Islet of Langerhans (tissue), 1 donor: ENCODE data around the gene PPP6R2.
"Not testable (repeated sequence)": the region's sequence is repeated elsewhere in the genome, so short reads cannot be mapped to it uniquely, and the experiment has no call there.

Experiments used
- FAIRE-seq: peaks from one replicate; lab custom pipeline; 2011; peaks lifted over from hg19 to GRCh38; lab: Jason Lieb, UNC

PPP6R2 gene

DNA sequence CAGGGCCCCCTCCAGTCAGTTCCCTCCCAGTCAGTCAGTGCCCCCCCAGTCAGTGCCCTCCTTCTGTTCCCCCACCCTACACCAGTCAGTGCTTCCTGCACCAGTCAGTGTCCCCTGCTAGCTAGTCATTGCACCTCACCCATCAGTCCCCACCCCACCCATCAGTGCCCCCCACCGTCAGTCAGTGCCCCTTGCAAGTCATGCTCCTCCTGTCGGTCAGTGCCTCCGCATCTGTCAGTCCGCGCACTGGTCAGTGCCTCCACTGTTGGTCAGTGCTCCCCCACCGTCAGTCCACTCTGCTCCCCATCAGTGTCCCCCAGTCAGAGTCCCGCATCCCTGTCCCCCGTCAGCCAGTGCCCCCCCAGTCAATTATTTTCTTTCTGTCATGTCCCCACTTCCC, 3.3 kb downstream of the PPP6R2 start:
- no peak for FAIRE-seq

DNA sequence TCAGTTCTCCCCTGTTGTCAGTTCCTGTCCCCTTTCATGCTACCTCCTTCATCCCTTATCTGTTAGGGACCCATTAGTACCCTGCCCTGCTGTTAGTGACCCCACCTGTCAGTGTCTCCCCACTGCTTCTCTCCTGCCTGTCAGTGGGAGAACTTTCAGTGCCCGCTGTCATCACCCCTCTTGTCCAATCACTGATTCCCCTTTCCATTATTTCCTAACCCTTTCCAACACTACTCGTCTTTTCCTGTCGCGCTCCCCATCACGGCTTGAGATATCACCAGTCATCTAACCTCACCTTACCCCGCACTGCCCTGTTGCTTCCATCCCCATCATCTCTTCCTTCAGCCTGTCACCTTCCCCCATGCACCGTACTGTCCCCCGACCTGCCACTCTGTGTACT, 4.0 kb downstream of the PPP6R2 start:
- FAIRE-seq, result no peak

DNA sequence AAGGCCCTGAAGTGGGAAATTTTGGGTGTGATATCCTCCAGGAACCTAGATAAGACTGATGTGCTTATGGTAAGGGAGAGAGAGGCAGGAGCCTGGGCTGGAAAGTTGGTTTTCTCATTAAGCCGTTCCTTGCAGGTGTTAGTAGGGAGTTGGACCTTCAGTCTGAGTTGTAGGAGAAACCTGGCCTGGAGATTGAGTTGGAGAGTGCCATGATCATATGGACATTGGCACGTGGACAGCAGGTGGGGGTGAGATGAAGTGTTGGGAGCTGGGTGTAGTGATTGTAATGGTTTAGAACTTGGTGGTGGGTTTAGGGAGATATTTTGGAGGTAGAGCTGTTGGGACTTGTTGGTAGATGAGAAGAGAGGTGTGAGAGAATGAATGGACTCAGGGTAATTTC, 4.9 kb downstream of the PPP6R2 start:
- no peak for FAIRE-seq

DNA sequence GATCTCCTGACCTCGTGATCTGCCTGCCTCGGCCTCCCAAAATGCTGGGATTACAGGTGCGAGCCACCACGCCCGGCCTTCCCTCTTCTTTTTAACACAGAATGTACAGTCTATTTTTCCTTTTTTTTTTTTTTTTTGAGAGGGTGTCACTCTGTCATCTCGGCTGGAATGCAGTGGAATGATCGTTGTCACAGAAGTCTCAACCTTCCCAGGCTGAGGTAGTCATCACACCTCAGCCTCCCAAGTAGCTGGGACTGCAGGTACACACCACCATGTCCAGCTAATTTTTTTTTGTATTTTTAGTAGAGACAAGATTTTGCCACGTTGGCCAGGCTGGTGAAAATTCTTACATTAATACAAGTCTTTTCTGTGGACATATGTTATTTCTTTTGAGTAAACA, 13.1 kb downstream of the PPP6R2 start:
- FAIRE-seq, result no peak

DNA sequence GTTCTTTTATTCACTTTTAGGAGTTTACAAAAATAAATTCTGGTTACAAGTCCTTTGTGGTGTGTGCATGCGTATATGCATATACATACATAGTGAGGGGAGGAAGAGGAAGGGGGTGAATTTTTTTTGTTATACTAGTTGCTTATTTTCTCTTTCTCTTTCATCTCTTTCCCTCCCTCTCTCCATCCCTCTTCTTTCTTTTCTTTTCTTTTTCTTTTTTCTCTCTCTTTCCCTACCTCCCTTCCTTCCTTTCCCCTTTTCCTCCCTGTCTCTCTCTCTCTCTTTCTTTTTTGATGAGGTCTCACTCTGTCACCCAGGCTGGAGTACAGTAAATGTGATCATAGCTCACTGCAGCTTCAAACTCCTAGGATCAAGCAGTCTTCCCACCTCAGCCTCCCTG, 14.1 kb downstream of the PPP6R2 start:
- no peak for FAIRE-seq

DNA sequence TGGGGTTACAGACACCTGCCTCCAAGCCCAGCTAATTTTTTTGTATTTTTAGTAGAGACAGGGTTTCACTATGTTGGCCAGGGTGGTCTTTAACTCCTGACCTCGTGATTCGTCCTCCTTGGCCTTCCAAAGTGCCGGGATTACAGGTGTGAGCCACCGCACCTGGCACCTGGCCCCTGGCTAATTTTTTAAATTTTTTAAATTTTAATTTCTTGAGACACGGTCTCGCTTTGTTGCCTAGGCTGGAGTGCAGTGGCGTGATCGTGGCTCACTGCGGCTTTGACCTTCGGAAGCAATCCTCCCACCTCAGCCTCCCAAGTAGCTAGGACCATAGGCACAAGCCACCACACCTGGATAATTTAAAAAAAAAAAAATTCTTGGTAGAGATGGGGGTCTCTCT, 14.6 kb downstream of the PPP6R2 start:
- no peak for FAIRE-seq

DNA sequence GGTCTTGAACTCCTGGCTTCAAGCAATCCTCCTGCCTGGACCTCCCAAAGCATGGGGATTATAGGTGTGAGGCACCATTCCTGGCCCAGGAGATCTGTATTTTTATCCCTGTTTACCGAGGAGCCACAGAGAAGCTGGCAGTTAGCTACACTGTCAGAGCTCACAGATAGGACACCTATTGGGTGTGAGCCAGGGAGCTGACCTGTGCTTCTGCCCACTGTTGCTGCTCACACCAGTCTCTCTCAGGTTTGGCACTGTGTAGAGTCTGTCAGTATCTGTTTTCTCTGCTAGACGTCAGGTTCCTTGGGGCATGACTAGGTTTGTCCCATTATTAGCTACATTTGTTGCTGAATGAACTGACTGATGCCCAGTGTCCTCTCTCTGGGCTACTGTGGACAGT, 17.5 kb downstream of the PPP6R2 start:
- FAIRE-seq, result no peak

DNA sequence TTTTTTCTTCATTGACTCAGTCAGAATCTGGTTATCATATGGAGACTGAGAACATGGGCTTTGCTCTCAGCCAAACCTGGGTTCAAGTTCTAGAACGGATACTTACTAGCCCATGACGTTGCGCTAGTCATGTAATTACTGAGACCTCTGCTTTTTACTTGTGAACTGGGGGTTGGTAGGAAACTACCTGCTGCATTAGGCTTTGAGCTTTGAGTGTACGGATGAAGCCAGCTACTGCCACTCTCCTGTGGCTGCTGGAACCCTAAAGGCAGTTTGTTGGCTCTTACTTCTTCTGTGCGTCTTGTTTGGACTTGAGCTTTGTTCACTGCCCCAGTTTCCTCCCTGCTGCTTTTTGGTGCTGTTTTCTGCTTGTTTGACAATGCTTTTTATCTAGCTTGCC, 18.1 kb downstream of the PPP6R2 start:
- FAIRE-seq, result no peak

DNA sequence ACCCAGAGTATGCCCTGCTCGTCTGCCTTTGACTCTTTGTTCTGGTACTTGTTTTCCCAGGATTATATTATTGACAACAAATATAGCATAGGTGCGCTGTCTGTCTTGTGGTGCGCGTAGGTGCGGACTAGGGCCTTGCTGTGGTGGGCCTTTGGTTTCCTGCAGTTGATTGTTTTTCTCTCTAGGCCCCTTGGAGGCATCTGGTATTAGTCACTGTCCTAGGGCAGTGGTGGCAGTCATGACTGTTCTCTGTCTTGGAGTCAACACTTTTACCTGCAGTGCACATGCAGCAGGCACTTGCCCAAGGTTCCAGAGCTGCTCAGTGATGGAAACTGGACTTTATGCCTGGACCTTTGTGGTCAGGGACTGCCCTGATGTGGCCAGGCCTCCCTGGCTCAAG, 18.6 kb downstream of the PPP6R2 start:
- FAIRE-seq, result no peak

DNA sequence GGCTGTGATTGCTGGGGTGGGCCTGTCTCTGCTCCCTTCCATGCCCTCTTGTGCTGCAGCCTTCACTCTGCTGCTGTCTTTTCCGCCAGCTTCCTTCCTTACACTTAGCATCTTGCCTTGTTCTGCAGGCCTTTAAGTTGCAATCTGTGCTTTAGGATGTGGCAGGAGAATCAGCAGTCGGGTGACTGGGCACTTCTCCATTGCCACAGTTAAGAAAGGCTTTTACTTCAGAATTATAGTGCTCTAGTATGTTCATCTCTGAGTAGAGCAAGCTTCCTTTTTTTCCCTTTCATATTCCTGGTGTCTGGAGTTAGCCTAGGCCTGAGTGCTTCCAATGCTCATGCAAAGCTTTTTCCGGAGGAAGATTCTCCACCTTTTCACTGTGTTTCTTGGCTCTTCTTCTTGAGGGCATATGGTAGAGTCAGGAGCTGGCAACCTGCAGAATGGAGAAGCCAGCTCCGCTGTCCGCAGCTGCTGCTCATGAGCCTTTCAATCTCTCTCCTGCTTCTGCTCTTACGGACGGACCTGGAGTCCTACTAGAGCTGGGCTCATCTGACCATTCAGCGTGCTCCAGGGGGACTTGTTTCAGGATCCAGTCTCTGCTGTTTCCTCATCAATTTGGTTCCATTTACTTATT, 20.2 kb downstream of the PPP6R2 start:
- no peak for FAIRE-seq

DNA sequence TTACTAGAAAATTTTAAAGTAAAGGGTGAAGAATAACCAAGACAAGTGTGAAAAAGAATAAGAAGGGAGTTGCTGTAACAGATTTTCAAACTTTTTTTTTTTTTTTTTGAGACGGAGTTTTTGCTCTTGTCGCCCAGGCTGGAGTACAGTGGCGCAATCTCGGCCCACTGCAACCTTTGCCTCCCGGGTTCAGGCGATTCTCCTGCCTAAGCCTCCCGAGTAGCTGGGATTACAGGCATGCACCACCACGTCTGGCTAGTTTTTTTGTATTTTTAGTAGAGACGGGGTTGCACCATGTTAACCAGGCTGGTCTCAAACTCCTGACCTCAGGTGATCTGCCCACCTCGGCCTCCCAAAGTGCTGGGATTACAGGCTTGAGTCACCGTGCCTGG, 20.7 kb downstream of the PPP6R2 start:
- not testable (repeated sequence) for FAIRE-seq

DNA sequence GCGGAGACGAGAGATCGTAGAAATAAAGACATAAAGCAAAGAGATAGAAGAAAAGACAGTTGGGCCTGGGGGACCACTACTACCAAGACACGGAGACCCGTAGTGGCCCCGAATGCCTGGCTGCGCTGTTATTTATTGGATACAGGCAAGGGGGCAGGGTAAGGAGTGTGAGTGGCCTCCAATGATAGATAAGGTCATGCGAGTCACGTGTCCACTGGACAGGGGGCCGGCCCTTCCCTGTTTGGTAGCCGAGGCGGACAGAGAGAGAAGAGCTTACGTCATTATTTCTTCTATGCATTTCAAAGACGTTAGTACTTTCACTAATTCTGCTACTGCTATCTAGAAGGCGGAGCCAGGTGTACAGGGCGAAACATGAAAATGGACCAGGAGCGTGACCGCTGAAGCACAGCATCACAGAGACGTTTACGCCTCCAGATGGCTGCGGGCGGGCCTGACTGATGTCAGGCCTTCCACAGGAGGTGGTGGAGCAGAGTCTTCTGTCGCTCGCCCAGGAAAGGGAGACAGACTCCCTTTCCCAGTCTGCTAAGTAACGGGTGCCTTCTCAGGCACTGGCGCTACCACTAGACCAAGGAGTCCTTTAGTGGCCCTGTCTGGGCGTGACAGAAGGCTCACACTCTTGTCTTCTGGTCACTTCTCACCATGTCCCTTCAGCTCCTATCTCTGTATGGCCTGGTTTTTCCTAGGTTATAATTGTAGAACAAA, 24.8 kb downstream of the PPP6R2 start:
- no peak for FAIRE-seq

DNA sequence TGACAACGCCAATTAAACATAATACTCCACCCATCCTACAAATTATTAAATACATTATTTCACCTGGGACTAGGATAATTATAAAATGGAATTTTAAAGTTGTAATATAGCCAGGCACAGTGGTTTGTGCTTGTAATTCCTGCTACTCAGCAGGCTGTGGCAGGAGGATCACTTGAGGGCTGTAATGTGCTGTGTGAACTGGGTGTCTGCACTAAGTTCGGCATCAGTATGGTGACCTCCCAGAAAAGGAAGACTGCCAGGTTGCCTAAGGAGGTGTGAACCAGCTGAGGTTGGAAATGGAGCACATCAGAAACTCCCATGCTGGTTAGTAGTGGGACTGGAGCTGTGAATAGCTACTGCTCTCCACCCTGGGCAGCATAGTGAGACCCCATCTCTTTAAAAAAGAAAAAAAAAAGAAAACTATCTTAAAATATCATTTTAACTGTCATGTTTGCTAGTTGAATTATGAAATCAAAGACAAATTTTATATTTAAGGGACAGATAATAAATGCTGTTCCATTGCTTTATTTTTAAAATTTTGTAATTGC, 28.0 kb downstream of the PPP6R2 start:
- no peak for FAIRE-seq

DNA sequence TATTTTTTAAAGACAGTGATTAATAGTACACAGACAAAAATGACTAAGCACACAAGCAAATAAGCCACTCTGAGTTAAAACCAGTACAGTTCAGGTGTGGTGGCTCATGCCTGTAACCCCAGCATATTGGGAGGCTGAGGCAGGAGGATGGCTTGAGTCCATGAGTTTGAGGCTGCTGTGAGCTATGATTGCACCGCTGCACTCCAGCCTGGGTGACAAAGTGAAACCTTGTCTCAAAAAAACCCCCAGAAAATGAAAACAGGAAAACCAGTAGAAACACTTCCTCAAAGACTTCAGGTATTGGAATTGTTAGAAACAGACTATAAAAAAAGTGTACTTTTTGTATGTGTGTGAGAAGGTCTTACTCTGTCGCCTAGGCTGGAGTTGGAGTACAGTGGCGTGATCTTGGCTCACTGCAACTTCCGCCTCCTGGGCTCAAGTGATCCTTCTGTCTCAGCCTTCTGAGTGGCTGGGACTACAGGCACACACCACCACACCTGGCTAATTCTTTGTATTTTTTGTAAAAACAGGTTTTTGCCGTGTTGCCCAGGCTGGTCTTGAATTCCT, 33.0 kb downstream of the PPP6R2 start:
- FAIRE-seq, result no peak

DNA sequence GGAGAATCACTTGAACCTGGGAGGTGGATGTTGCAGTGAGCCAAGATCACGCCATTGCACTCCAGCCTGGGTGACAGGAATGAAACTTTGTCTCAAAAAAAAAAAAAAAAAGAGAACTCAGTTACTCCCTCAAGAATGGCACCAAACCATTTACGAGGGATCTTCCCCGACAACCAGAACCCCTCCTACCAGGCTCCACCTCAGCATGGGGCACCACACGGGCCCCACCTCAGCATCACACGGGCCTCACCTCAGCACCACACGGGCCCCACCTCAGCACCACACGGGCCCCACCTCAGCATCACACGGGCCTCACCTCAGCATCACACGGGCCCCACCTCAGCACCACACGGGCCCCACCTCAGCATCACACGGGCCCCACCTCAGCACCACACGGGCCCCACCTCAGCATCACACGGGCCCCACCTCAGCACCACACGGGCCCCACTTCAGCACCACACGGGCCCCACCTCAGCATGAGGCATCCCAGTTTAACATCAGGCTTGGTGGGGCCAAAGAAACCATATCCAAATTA, 38.0 kb downstream of the PPP6R2 start:
- not testable (repeated sequence) for FAIRE-seq

DNA sequence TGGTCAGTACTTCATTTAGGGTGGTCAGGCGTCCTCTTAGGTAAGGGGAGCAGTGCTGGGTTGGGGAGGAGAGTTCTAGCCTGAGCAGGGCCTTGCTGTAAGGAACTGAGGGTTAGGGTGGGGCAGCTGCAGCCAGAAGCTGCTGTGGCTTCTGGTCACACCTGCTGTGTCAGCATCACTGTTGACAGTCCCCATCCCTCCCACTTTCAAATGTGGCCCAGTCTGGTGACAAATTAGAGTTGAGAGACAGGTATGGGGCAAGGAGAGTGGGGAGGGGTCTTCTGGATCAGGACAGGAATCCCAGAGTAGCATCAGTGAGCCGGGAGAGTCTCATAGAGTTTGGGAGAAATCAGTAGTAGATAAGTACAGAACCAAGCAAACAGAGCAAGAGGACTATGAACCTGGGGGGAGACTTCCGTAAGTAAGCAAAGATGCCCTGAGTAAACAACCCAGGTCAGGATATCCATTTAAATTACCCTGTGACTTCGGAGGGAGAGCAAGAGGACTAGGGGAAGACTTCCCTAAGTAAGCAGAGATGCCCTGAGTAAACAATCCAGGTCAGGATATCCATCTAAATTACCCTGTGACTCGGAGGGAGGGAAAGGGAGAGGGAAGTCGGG, 53.7 kb downstream of the PPP6R2 start:
- no peak for FAIRE-seq

DNA sequence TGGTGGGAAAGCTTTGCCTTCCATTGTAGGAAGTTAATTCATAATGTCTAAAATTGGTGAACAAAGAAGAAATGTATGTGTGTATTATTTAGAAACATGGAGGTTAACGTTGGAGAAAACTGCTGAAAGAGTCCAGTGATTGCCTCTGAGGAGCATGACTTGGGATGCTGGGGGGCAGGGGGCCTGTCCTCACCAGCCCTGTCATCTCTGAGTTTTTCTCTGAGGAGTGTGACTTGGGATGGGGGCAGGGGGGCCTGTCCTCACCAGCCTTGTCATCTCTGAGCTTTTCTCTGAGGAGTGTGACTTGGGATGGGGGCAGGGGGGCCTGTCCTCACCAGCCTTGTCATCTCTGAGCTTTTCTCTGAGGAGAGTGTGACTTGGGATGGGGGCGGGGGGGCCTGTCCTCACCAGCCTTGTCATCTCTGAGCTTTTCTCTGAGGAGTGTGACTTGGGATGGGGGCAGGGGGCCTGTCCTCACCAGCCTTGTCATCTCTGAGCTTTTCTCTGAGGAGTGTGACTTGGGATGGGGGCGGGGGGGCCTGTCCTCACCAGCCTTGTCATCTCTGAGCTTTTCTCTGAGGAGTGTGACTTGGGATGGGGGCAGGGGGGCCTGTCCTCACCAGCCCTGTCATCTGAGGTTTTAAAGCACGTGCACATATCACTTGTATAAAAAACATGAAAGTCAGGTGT, 54.4 kb downstream of the PPP6R2 start:
- not testable (repeated sequence) for FAIRE-seq

DNA sequence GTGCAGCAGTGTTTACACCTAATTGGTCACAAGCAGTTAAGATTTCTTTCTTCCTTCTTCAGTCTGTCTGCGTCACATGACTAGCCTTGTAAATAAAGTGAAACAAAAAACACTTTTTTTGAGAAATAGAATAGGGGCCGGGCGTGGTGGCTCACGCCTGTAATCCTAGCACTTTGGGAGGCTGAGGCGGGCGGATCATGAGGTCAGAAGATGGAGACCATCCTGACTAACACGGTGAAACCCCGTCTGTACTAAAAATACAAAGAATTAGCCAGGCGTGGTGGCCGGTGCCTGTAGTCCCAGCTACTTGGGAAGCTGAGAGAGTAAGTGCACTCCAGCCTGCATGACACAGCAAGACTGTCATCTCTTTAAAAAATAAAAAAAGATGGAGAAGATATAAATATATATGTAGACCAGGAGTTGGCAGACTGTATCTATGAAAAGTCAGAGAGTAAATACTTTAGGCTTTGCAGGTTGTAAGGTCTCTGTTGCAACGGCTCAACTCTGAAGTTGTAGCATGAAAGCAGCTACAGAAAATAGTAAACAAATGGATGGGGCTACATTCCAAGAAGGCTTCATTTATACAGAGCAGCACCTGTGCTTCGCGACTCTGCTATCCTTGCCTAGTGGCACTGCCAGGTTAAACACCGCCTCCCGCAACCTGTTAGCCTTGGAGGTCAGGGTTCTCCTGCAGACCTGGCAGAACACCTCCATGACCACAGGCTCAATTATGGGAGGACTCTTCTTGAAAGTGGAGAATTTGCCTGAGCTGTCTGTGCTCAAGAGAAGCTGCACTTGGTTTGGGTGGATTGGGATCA, 55.9 kb downstream of the PPP6R2 start:
- FAIRE-seq, result no peak

DNA sequence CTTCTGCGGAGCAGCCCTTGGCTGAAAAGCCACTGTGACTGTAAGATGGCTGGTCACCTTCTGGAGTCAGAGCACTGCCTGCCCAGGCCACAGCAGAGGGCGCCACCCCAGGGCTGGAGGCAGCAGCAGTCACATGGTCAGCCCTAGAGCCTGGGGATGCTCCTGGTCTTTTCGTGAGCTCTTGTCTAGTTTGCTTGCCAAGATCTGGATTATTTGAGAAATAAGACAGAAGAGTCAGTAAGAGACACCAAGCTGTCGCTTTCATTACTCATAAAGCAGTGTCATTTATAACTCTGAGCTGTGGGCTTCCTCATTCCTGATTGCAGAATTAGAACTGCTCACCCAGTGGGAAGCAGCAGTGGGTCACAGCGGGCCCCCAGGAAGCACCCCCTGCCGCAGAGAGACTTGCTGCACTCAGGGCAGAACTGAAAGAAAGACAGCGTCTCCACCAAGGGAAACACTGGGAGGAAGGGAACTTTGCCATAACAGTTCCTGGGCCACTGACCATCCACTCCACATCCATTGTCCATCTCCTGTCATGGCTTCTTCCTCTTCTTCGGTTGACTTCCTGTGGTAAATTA, 56.7 kb downstream of the PPP6R2 start:
- FAIRE-seq, result no peak

DNA sequence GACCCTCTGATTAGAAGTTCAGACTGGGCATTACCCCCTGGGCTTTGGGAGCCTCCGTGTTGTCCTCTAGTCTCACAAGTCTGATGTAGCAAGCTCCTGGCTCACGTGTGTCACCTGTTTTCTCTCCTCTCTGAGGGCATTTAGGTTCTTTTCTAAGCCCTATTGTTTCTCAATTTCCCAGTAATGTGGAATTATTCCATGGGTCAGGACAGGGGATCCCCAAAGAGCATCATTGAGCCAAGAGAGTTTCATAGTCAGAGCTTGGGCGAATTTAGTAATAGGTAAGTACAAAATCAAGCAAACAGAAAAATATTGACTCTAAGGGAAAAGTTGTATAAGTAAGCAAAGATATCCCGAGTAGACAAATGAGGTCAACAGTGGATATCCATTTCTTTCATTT, 57.3 kb downstream of the PPP6R2 start:
- FAIRE-seq, result no peak

DNA sequence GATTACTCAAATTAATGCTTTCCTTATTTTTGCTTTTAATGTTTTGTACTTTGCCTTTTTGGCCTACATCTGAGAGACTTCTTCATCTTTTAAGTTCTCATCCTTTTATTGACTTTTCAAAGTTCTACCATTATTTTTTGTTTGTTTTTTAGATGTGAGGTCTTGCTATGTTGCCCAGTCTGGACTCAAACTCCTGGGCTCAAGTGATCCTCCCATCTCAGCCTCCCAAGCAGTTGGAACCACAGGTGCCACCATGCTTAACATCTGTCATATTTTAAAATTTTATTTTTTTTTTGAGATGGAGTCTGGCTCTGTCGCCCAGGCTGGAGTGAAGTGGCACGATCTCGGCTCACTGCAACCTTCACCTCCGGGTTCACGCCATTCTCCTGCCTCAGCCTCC, 57.8 kb downstream of the PPP6R2 start:
- no peak for FAIRE-seq
